Measurements from ENCODE around the gene COL6A2. TPM values are rescaled to one million over a fixed set of nuclear protein-coding genes. Genes with fewer than 3 reads are reported as not detected.
"Not testable (repeated sequence)": the region's sequence is repeated elsewhere in the genome, so short reads cannot be mapped to it uniquely, and the experiment has no call there.

The COL6A2 gene
- total RNA-seq, 1 donor from 2014 or later = 227 TPM

GRCh38 chr21:46137908-46138307 is 40.0 kb downstream of the COL6A2 start:
- ATAC-seq (no peak), DNase-seq (no peak)
- H3K36me3 ChIP-seq = no peaks in the 10 kb centered on the region
- no peak overlapping the region for H3K4me3 ChIP-seq
- H3K4me1 ChIP-seq = no peaks in the 10 kb centered on the region
- H3K27ac ChIP-seq = no peak overlapping the region
- no peak for TF ChIP-seq CTCF (IDR thresholded peaks at IDR 0.05)
- intact Hi-C loops (cut with DNase I) = no loop called here
- H3K27me3 ChIP-seq (ENCODE audit: low read depth) = peaks cover 9% of the 10 kb centered on the region
- H3K9me3 ChIP-seq = no peaks in the 10 kb centered on the region

- no peak overlapping the region for H3K4me3 ChIP-seq
- intact Hi-C loops (cut with DNase I) = no loop called here
- DNase-seq = no peak
- peaks cover 9% of the 10 kb centered on the region for H3K27me3 ChIP-seq (ENCODE audit: low read depth)
- H3K27ac ChIP-seq = no peak overlapping the region
- peaks cover 1% of the 10 kb centered on the region for H3K4me1 ChIP-seq
- no peaks in the 10 kb centered on the region for H3K9me3 ChIP-seq
- ATAC-seq = no peak
- no peaks in the 10 kb centered on the region for H3K36me3 ChIP-seq
- TF ChIP-seq CTCF (IDR thresholded peaks at IDR 0.05) = no peak
These were observed 40.6 kb downstream of the COL6A2 start for GRCh38 chr21:46138383-46138970.

- ATAC-seq = no peak
- no peak for TF ChIP-seq CTCF (IDR thresholded peaks at IDR 0.05)
- H3K9me3 ChIP-seq = no peaks in the 10 kb centered on the region
- intact Hi-C loops (cut with DNase I) = no loop called here
- no peaks in the 10 kb centered on the region for H3K36me3 ChIP-seq
- H3K4me3 ChIP-seq = no peak overlapping the region
- H3K27me3 ChIP-seq (ENCODE audit: low read depth) = peaks cover 9% of the 10 kb centered on the region
- peaks cover 7% of the 10 kb centered on the region for H3K4me1 ChIP-seq
- no peak for DNase-seq
- no peak overlapping the region for H3K27ac ChIP-seq
These were observed 41.8 kb downstream of the COL6A2 start for GRCh38 chr21:46139686-46140085.

- intact Hi-C loops (cut with DNase I); H3K9me3 ChIP-seq; ATAC-seq; H3K4me3 ChIP-seq; H3K27ac ChIP-seq; H3K36me3 ChIP-seq; H3K27me3 ChIP-seq (ENCODE audit: low read depth); H3K4me1 ChIP-seq: not testable (repeated sequence)
- peak; percentile 37 for DNase-seq
These were observed 42.6 kb downstream of the COL6A2 start for GRCh38 chr21:46140352-46141003.

- ATAC-seq = no peak
- TF ChIP-seq CTCF (IDR thresholded peaks at IDR 0.05) = no peak
- Histone ChIP-seq H3K4me3 (no peak overlapping the region), H3K27ac (no peak overlapping the region), H3K36me3 (no peaks in the 10 kb centered on the region), H3K27me3 (ENCODE audit: low read depth) (peaks cover 6% of the 10 kb centered on the region), H3K9me3 (no peaks in the 10 kb centered on the region), H3K4me1 (peaks cover 7% of the 10 kb centered on the region)
- intact Hi-C loops (cut with DNase I) = no loop called here
- DNase-seq = peak; percentile 40
These were observed 44.1 kb downstream of the COL6A2 start for GRCh38 chr21:46141767-46142581.
